Measurements from ENCODE around the gene DIP2A.

Gene DIP2A

GRCh38 chr21:46610018-46610701 is 151.5 kb downstream of the DIP2A start:
- Histone ChIP-seq H3K9ac (ENCODE audit: low read length) (no peak overlapping the region), H3K79me2 (ENCODE audit: insufficient read depth, low read length) (no peaks in the 10 kb centered on the region), H4K20me1 (ENCODE audit: low read depth, low read length) (no peaks in the 10 kb centered on the region), H3K27me3 (ENCODE audit: low read length) (no peaks in the 10 kb centered on the region), H3K4me2 (ENCODE audit: low read depth, low read length, poor library complexity, severe bottlenecking) (no peak overlapping the region), H3K9me3 (ENCODE audit: insufficient read depth, low read length) (no peaks in the 10 kb centered on the region), H3K36me3 (ENCODE audit: low read length) (no peaks in the 10 kb centered on the region), H3F3A (ENCODE audit: insufficient read depth) (no peaks in the 10 kb centered on the region), H2AFZ (ENCODE audit: low read depth, low read length, severe bottlenecking) (no peak overlapping the region), H3K9me2 (replicated peaks; ENCODE audit: insufficient read depth, low read length) (no peaks in the 10 kb centered on the region), H3K4me3 (ENCODE audit: insufficient read depth, low read length, poor library complexity, severe bottlenecking) (no peak overlapping the region), H3K27ac (ENCODE audit: low read depth, low read length) (no peak overlapping the region)
- no peak for TF ChIP-seq CTCF (IDR thresholded peaks at IDR 0.05; ENCODE audit: insufficient read depth, low read length, poor library complexity, severe bottlenecking)
- no peak for TF ChIP-seq EZH2phosphoT487 (conservative IDR thresholded peaks at IDR 0.05; ENCODE audit: low read length)

DNA sequence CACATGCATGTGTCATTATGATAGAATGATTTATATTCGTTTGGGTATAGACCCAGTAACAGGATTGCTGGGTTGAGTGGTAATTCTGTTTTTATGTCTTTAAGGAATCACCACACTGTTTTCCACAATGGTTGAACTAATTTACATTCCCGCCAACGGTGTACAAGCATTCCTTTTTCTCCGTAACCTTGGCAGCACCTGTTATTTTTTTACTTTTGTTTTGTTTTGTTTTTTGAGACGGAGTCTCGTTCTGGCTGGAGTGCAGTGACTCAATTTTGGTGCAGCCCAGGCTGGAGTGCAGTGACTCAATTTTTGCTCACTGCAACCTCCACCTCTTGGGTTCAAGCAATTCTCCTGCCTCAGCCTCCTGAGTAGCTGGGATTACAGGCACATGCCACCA is 154.7 kb downstream of the DIP2A start:
- Histone ChIP-seq H3K9ac (ENCODE audit: low read length) (no peak overlapping the region), H3K4me3 (ENCODE audit: insufficient read depth, low read length, poor library complexity, severe bottlenecking) (no peak overlapping the region), H3K79me2 (ENCODE audit: insufficient read depth, low read length) (no peaks in the 10 kb centered on the region), H3K9me2 (replicated peaks; ENCODE audit: insufficient read depth, low read length) (no peaks in the 10 kb centered on the region), H2AFZ (ENCODE audit: low read depth, low read length, severe bottlenecking) (no peak overlapping the region), H3K4me2 (ENCODE audit: low read depth, low read length, poor library complexity, severe bottlenecking) (no peak overlapping the region), H4K20me1 (ENCODE audit: low read depth, low read length) (no peaks in the 10 kb centered on the region), H3K36me3 (ENCODE audit: low read length) (no peaks in the 10 kb centered on the region), H3K27ac (ENCODE audit: low read depth, low read length) (no peak overlapping the region), H3F3A (ENCODE audit: insufficient read depth) (no peaks in the 10 kb centered on the region), H3K9me3 (ENCODE audit: insufficient read depth, low read length) (no peaks in the 10 kb centered on the region), H3K27me3 (ENCODE audit: low read length) (no peaks in the 10 kb centered on the region)
- no peak for TF ChIP-seq EZH2phosphoT487 (conservative IDR thresholded peaks at IDR 0.05; ENCODE audit: low read length)
- no peak for TF ChIP-seq CTCF (IDR thresholded peaks at IDR 0.05; ENCODE audit: insufficient read depth, low read length, poor library complexity, severe bottlenecking)

DNA sequence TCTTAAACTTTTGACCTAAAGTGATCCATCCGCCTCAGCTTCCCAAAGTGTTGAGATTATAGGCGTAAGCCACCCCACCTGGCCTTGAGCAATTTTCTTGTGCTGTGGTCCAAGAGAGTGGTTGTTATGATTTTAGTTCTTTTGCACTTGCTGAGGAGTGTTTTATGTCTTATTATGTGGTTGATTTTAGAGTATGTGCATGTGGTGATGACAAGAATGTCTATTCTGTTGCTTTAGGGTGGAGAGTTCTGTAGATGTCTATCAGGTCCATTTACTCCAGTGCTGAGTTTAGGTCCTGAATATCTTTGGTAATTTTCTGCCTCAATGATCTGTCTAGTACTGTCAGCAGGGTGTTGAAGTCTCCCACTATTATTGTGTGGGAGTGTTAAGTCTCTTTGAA is 157.4 kb downstream of the DIP2A start:
- H3K27ac ChIP-seq (ENCODE audit: low read depth, low read length), result no peak overlapping the region
- no peak overlapping the region for H3K4me3 ChIP-seq (ENCODE audit: insufficient read depth, low read length, poor library complexity, severe bottlenecking)
- H3K79me2 ChIP-seq (ENCODE audit: insufficient read depth, low read length), result no peaks in the 10 kb centered on the region
- H3F3A ChIP-seq (ENCODE audit: insufficient read depth), result no peaks in the 10 kb centered on the region
- no peak for TF ChIP-seq CTCF (IDR thresholded peaks at IDR 0.05; ENCODE audit: insufficient read depth, low read length, poor library complexity, severe bottlenecking)
- no peak for TF ChIP-seq EZH2phosphoT487 (conservative IDR thresholded peaks at IDR 0.05; ENCODE audit: low read length)
- no peaks in the 10 kb centered on the region for H3K36me3 ChIP-seq (ENCODE audit: low read length)
- H4K20me1 ChIP-seq (ENCODE audit: low read depth, low read length), result no peaks in the 10 kb centered on the region
- no peak overlapping the region for H3K9ac ChIP-seq (ENCODE audit: low read length)
- no peak overlapping the region for H3K4me2 ChIP-seq (ENCODE audit: low read depth, low read length, poor library complexity, severe bottlenecking)
- H2AFZ ChIP-seq (ENCODE audit: low read depth, low read length, severe bottlenecking), result no peak overlapping the region
- H3K27me3 ChIP-seq (ENCODE audit: low read length), result no peaks in the 10 kb centered on the region
- H3K9me3 ChIP-seq (ENCODE audit: insufficient read depth, low read length), result no peaks in the 10 kb centered on the region
- no peaks in the 10 kb centered on the region for H3K9me2 ChIP-seq (replicated peaks; ENCODE audit: insufficient read depth, low read length)

All from SU-DHL-6 (cell line).